ENCODE results near the gene INPP4B.

INPP4B gene

GRCh38 chr4:142034101-142034500 lies 812.0 kb downstream of the INPP4B start:
- FAIRE-seq = no peak
- TF ChIP-seq POLR2A (IDR thresholded peaks at IDR 0.05; ENCODE audit: low read depth, low read length) (no peak), SPI1 (IDR thresholded peaks at IDR 0.05; ENCODE audit: low read depth, low read length) (no peak), TAF1 (IDR thresholded peaks at IDR 0.05; ENCODE audit: low read depth, low read length) (no peak)
- no peak for DNase-seq (ENCODE audit: insufficient read length, low spot score)

- FAIRE-seq (no peak), DNase-seq (ENCODE audit: insufficient read length, low spot score) (no peak)
- TF ChIP-seq POLR2A (IDR thresholded peaks at IDR 0.05; ENCODE audit: low read depth, low read length) (no peak), POU2F2 (IDR thresholded peaks at IDR 0.05; ENCODE audit: low read depth, low read length) (no peak), SPI1 (IDR thresholded peaks at IDR 0.05; ENCODE audit: low read depth, low read length) (no peak), TAF1 (IDR thresholded peaks at IDR 0.05; ENCODE audit: low read depth, low read length) (no peak), PAX5 (IDR thresholded peaks at IDR 0.05; ENCODE audit: insufficient read depth, low read length, severe bottlenecking) (no peak), POLR2AphosphoS5 (IDR thresholded peaks at IDR 0.05; ENCODE audit: low read depth, low read length) (no peak)
Measured at GRCh38 chr4:142030010-142030409, 816.1 kb downstream of the INPP4B start.

GRCh38 chr4:142021761-142022160 lies 824.3 kb downstream of the INPP4B start:
- TF ChIP-seq POLR2AphosphoS5 (IDR thresholded peaks at IDR 0.05; ENCODE audit: low read depth, low read length) (no peak), POU2F2 (IDR thresholded peaks at IDR 0.05; ENCODE audit: low read depth, low read length) (no peak), PAX5 (IDR thresholded peaks at IDR 0.05; ENCODE audit: insufficient read depth, low read length, severe bottlenecking) (no peak), SPI1 (IDR thresholded peaks at IDR 0.05; ENCODE audit: low read depth, low read length) (no peak), POLR2A (IDR thresholded peaks at IDR 0.05; ENCODE audit: low read depth, low read length) (no peak), TAF1 (IDR thresholded peaks at IDR 0.05; ENCODE audit: low read depth, low read length) (no peak)
- FAIRE-seq = no peak
- DNase-seq (ENCODE audit: insufficient read length, low spot score) = no peak

GRCh38 chr4:142021181-142021580 lies 824.9 kb downstream of the INPP4B start:
- DNase-seq (ENCODE audit: insufficient read length, low spot score) (no peak), FAIRE-seq (no peak)
- TF ChIP-seq POU2F2 (IDR thresholded peaks at IDR 0.05; ENCODE audit: low read depth, low read length) (no peak), POLR2A (IDR thresholded peaks at IDR 0.05; ENCODE audit: low read depth, low read length) (no peak), TAF1 (IDR thresholded peaks at IDR 0.05; ENCODE audit: low read depth, low read length) (no peak), SPI1 (IDR thresholded peaks at IDR 0.05; ENCODE audit: low read depth, low read length) (no peak), PAX5 (IDR thresholded peaks at IDR 0.05; ENCODE audit: insufficient read depth, low read length, severe bottlenecking) (no peak), POLR2AphosphoS5 (IDR thresholded peaks at IDR 0.05; ENCODE audit: low read depth, low read length) (no peak)

GRCh38 chr4:142016031-142016430 lies 830.1 kb downstream of the INPP4B start:
- DNase-seq (ENCODE audit: insufficient read length, low spot score) = no peak
- no peak for TF ChIP-seq SPI1 (IDR thresholded peaks at IDR 0.05; ENCODE audit: low read depth, low read length)
- no peak for TF ChIP-seq POU2F2 (IDR thresholded peaks at IDR 0.05; ENCODE audit: low read depth, low read length)
- no peak for TF ChIP-seq TAF1 (IDR thresholded peaks at IDR 0.05; ENCODE audit: low read depth, low read length)
- no peak for TF ChIP-seq POLR2A (IDR thresholded peaks at IDR 0.05; ENCODE audit: low read depth, low read length)
- no peak for TF ChIP-seq POLR2AphosphoS5 (IDR thresholded peaks at IDR 0.05; ENCODE audit: low read depth, low read length)
- no peak for TF ChIP-seq PAX5 (IDR thresholded peaks at IDR 0.05; ENCODE audit: insufficient read depth, low read length, severe bottlenecking)

GRCh38 chr4:142009751-142010150 lies 836.4 kb downstream of the INPP4B start:
- TF ChIP-seq SPI1 (IDR thresholded peaks at IDR 0.05; ENCODE audit: low read depth, low read length) = no peak
- no peak for TF ChIP-seq POU2F2 (IDR thresholded peaks at IDR 0.05; ENCODE audit: low read depth, low read length)
- FAIRE-seq (no peak), DNase-seq (ENCODE audit: insufficient read length, low spot score) (no peak)

More at GRCh38 chr4:142016031-142016430, 830.1 kb downstream of the INPP4B start:
- FAIRE-seq = no peak

- FAIRE-seq (no peak), DNase-seq (ENCODE audit: insufficient read length, low spot score) (no peak)
- TF ChIP-seq POLR2A (IDR thresholded peaks at IDR 0.05; ENCODE audit: low read depth, low read length) = no peak
- no peak for TF ChIP-seq SPI1 (IDR thresholded peaks at IDR 0.05; ENCODE audit: low read depth, low read length)
- TF ChIP-seq PAX5 (IDR thresholded peaks at IDR 0.05; ENCODE audit: insufficient read depth, low read length, severe bottlenecking) = no peak
- no peak for TF ChIP-seq POLR2AphosphoS5 (IDR thresholded peaks at IDR 0.05; ENCODE audit: low read depth, low read length)
- TF ChIP-seq POU2F2 (IDR thresholded peaks at IDR 0.05; ENCODE audit: low read depth, low read length) = no peak
- TF ChIP-seq TAF1 (IDR thresholded peaks at IDR 0.05; ENCODE audit: low read depth, low read length) = no peak
Measured at GRCh38 chr4:142005519-142005918, 840.6 kb downstream of the INPP4B start.

- no peak for FAIRE-seq
- DNase-seq (ENCODE audit: insufficient read length, low spot score) = no peak
- TF ChIP-seq PAX5 (IDR thresholded peaks at IDR 0.05; ENCODE audit: insufficient read depth, low read length, severe bottlenecking) (no peak), SPI1 (IDR thresholded peaks at IDR 0.05; ENCODE audit: low read depth, low read length) (no peak), POU2F2 (IDR thresholded peaks at IDR 0.05; ENCODE audit: low read depth, low read length) (no peak)
Measured at GRCh38 chr4:141999446-142000143, 846.5 kb downstream of the INPP4B start.

GRCh38 chr4:141995056-141995455 lies 851.0 kb downstream of the INPP4B start:
- DNase-seq (ENCODE audit: insufficient read length, low spot score) (no peak), FAIRE-seq (no peak)
- no peak for TF ChIP-seq POLR2AphosphoS5 (IDR thresholded peaks at IDR 0.05; ENCODE audit: low read depth, low read length)
- no peak for TF ChIP-seq TAF1 (IDR thresholded peaks at IDR 0.05; ENCODE audit: low read depth, low read length)
- no peak for TF ChIP-seq POLR2A (IDR thresholded peaks at IDR 0.05; ENCODE audit: low read depth, low read length)
- TF ChIP-seq SPI1 (IDR thresholded peaks at IDR 0.05; ENCODE audit: low read depth, low read length) = no peak
- no peak for TF ChIP-seq POU2F2 (IDR thresholded peaks at IDR 0.05; ENCODE audit: low read depth, low read length)
- no peak for TF ChIP-seq PAX5 (IDR thresholded peaks at IDR 0.05; ENCODE audit: insufficient read depth, low read length, severe bottlenecking)

GRCh38 chr4:141977433-141977832 lies 868.7 kb downstream of the INPP4B start:
- DNase-seq (ENCODE audit: insufficient read length, low spot score) = no peak
- FAIRE-seq = no peak
- TF ChIP-seq SPI1 (IDR thresholded peaks at IDR 0.05; ENCODE audit: low read depth, low read length) (no peak; the same call in 1 of the 2 replicates), POLR2A (IDR thresholded peaks at IDR 0.05; ENCODE audit: low read depth, low read length) (no peak), PAX5 (IDR thresholded peaks at IDR 0.05; ENCODE audit: insufficient read depth, low read length, severe bottlenecking) (no peak), POLR2AphosphoS5 (IDR thresholded peaks at IDR 0.05; ENCODE audit: low read depth, low read length) (no peak), POU2F2 (IDR thresholded peaks at IDR 0.05; ENCODE audit: low read depth, low read length) (no peak), TAF1 (IDR thresholded peaks at IDR 0.05; ENCODE audit: low read depth, low read length) (no peak)

Data from GM12891 (cell line).